ENCODE data around the gene PPP1R3D.

The PPP1R3D gene

DNA sequence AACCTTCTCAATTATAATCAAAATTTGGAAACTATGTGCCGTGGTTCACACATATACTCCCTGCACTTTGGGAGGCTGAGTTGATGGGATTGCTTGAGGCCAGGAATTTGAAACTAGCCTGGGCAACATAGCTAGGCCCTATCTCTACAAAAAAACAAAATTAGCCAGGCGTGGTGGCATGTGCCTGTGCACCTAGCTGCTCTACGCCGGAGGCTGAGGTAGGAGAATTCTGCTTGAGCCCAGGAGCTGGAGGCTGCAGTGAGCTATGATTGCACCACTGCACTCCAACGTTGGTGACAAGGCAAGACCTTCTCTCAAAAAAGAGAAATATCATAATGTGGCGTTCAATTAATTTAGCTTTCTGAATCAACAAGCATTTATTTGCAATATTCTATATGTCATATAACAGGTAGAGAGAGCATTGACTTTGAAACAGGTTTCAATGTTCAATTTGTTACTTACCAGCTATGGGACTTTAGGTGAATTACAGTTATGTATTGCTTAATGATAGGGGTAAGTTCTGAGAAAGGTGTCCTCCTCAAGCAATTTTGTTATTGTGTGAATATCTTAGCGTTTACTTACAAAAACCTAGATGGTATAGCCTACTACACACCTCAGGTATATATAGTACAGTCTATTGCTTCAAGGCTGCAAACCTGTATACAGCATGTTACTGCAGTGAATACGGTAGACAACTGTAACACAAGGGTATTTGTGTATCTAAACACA, 4.5 kb downstream of the PPP1R3D start:
- Histone ChIP-seq H2AFZ (ENCODE audit: low read length) (no peak overlapping the region), H3K36me3 (ENCODE audit: insufficient read depth, low read length) (no peaks in the 10 kb centered on the region), H3K9me3 (ENCODE audit: low read length) (no peaks in the 10 kb centered on the region), H3K4me1 (ENCODE audit: insufficient read depth, low read length, severe bottlenecking) (peaks cover 23% of the 10 kb centered on the region), H3K27me3 (ENCODE audit: insufficient read depth, low read length) (no peaks in the 10 kb centered on the region), H3F3A (ENCODE audit: insufficient read depth, low read length) (no peaks in the 10 kb centered on the region), H3K79me2 (ENCODE audit: insufficient read depth, low read length) (no peaks in the 10 kb centered on the region), H3K4me3 (ENCODE audit: low read depth, low read length, poor library complexity, severe bottlenecking) (no peak overlapping the region), H3K9ac (ENCODE audit: low read length) (no peak overlapping the region), H3K4me2 (ENCODE audit: low read length) (no peak overlapping the region), H4K20me1 (ENCODE audit: insufficient read depth, low read length) (no peaks in the 10 kb centered on the region), H3K9me2 (ENCODE audit: low read depth, low read length) (no peaks in the 10 kb centered on the region), H3K27ac (ENCODE audit: low read depth, low read length, poor library complexity, severe bottlenecking) (no peak overlapping the region)
- TF ChIP-seq, protein P1, sequence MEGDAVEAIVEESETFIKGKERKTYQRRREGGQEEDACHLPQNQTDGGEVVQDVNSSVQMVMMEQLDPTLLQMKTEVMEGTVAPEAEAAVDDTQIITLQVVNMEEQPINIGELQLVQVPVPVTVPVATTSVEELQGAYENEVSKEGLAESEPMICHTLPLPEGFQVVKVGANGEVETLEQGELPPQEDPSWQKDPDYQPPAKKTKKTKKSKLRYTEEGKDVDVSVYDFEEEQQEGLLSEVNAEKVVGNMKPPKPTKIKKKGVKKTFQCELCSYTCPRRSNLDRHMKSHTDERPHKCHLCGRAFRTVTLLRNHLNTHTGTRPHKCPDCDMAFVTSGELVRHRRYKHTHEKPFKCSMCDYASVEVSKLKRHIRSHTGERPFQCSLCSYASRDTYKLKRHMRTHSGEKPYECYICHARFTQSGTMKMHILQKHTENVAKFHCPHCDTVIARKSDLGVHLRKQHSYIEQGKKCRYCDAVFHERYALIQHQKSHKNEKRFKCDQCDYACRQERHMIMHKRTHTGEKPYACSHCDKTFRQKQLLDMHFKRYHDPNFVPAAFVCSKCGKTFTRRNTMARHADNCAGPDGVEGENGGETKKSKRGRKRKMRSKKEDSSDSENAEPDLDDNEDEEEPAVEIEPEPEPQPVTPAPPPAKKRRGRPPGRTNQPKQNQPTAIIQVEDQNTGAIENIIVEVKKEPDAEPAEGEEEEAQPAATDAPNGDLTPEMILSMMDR (IDR thresholded peaks at IDR 0.05; ENCODE audit: low read length) = no peak
- no peak for TF ChIP-seq EZH2 (IDR thresholded peaks at IDR 0.05; ENCODE audit: borderline replicate concordance, low read length)

DNA sequence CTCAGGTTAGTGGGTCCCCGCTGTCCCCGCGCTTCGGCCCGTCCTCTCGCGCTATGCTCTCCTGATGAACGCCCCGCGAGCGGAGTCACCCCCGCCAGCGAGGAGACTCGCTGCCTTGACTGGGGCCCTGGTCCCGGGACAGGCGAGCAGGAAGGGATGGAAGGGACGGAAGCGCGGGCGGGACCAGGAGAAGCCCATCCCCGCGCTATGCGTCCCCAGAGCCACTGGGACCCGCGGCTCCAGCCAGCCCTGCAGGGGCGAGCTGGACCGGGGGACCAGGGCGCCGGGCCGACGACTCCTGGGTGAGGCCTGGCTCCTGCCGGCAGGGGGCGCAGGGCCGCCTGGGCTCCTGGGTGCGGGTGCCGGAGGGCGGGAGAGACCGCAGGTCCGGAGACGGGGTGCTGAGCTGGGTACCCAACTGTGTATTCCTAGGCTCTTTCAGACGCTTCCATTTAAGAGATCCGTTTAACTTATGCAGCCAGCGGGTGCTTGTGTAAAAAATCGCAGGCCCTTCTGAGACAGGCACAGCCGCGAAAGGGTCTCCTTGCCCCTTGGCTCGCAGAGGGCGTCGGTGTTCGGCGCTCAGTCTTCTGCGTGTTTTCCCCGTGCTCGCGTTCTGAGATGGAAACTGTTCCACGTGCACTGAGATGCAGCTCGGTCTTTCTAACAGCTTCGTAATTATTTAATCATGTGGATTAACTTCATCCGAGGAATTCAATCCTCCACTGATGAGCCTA, 6.1 kb downstream of the PPP1R3D start:
- no peaks in the 10 kb centered on the region for H3K9me2 ChIP-seq (ENCODE audit: low read depth, low read length)
- TF ChIP-seq, protein P1 (IDR thresholded peaks at IDR 0.05; ENCODE audit: low read length) = no peak
- TF ChIP-seq EZH2 (IDR thresholded peaks at IDR 0.05; ENCODE audit: borderline replicate concordance, low read length) = no peak
- H3K4me3 ChIP-seq (ENCODE audit: low read depth, low read length, poor library complexity, severe bottlenecking) = no peak overlapping the region
- peaks cover 18% of the 10 kb centered on the region for H3K4me1 ChIP-seq (ENCODE audit: insufficient read depth, low read length, severe bottlenecking)
- H4K20me1 ChIP-seq (ENCODE audit: insufficient read depth, low read length) = no peaks in the 10 kb centered on the region
- no peaks in the 10 kb centered on the region for H3K79me2 ChIP-seq (ENCODE audit: insufficient read depth, low read length)
- H3K36me3 ChIP-seq (ENCODE audit: insufficient read depth, low read length) = no peaks in the 10 kb centered on the region
- no peak overlapping the region for H2AFZ ChIP-seq (ENCODE audit: low read length)
- no peak overlapping the region for H3K4me2 ChIP-seq (ENCODE audit: low read length)
- H3K9me3 ChIP-seq (ENCODE audit: low read length) = no peaks in the 10 kb centered on the region
- no peaks in the 10 kb centered on the region for H3K27me3 ChIP-seq (ENCODE audit: insufficient read depth, low read length)
- no peaks in the 10 kb centered on the region for H3F3A ChIP-seq (ENCODE audit: insufficient read depth, low read length)
- H3K27ac ChIP-seq (ENCODE audit: low read depth, low read length, poor library complexity, severe bottlenecking) = no peak overlapping the region
- H3K9ac ChIP-seq (ENCODE audit: low read length) = no peak overlapping the region

DNA sequence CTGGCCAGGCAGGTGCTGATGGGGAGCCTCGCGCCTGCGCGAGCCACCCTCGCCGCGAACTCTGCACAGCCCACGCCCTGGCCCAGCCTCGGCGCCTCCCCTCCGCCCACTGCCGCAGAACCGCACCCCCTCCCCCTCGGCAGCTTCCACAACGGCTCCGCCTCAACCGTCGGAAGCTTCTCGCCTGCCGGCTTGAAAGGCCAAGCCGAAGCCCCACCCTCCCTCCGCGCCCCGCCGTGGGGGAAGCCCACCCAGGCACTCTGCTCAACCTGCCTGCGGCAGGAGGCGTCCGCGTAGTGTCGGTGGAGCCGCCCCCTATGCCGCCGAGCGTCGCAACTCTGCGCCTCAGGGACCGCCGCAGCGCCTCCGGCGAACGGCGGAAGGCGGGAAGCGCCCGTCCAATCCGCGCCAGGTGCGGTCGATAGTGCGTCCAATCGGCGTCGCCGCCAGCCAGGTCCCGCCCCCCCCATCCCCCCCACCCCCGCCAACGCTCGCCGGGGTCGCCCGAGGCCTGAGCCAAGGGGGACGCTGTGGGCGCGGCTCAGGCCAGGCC, 6.7 kb downstream of the PPP1R3D start, which contains the start of gene SYCP2:
TSS of gene SYCP2 (minus strand) at position 342 of the 553 bp plus-strand sequence. CDS start 11,224 bp downstream, outside the sequence.
- Histone ChIP-seq H3K9me2 (ENCODE audit: low read depth, low read length) (no peaks in the 10 kb centered on the region), H3K27me3 (ENCODE audit: insufficient read depth, low read length) (no peaks in the 10 kb centered on the region), H3K4me3 (ENCODE audit: low read depth, low read length, poor library complexity, severe bottlenecking) (no peak within 1 kb of the TSS), H3K4me1 (ENCODE audit: insufficient read depth, low read length, severe bottlenecking) (peaks cover 12% of the 10 kb centered on the region), H3K36me3 (ENCODE audit: insufficient read depth, low read length) (no peaks in the 10 kb centered on the region), H3K9ac (ENCODE audit: low read length) (no peak within 1 kb of the TSS), H2AFZ (ENCODE audit: low read length) (no peak within 1 kb of the TSS), H3K27ac (ENCODE audit: low read depth, low read length, poor library complexity, severe bottlenecking) (no peak within 1 kb of the TSS), H3K4me2 (ENCODE audit: low read length) (no peak within 1 kb of the TSS), H4K20me1 (ENCODE audit: insufficient read depth, low read length) (no peaks in the 10 kb centered on the region), H3K9me3 (ENCODE audit: low read length) (no peaks in the 10 kb centered on the region), H3F3A (ENCODE audit: insufficient read depth, low read length) (no peaks in the 10 kb centered on the region), H3K79me2 (ENCODE audit: insufficient read depth, low read length) (no peaks in the 10 kb centered on the region)
- TF ChIP-seq, protein P1 (IDR thresholded peaks at IDR 0.05; ENCODE audit: low read length) = no peak
- no peak for TF ChIP-seq EZH2 (IDR thresholded peaks at IDR 0.05; ENCODE audit: borderline replicate concordance, low read length)
